NCI-H2171 treated with DMSO at 0.1 percent for 48 hours (cell line): ENCODE data around the gene TRANK1.
"Not testable (repeated sequence)": the region's sequence is repeated elsewhere in the genome, so short reads cannot be mapped to it uniquely, and the experiment has no call there.

ENCODE experiments used
- DNase-seq: peaks from one replicate; lab custom pipeline; 2025; lab: John Stamatoyannopoulos, UW

Gene TRANK1

DNA sequence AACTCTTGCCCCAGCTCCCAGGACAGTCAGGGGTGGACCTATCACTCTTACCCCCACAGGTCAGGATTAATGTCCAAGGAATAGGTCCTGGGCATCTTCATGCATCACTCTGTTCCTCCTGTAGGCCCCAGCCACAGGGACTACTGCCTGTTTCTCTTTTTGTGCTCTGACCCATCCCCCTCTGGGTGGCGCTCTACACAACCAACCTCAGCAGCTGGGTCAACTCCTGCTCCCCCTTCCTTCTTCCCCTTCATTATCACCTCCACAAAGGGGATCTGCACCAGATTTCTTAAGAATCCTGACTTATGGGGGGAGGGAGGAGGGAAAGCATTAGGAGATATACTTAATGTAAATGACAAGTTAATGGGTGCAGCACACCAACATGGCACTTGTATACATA, 12.2 kb upstream of the TRANK1 start:
- DNase-seq, result no peak

DNA sequence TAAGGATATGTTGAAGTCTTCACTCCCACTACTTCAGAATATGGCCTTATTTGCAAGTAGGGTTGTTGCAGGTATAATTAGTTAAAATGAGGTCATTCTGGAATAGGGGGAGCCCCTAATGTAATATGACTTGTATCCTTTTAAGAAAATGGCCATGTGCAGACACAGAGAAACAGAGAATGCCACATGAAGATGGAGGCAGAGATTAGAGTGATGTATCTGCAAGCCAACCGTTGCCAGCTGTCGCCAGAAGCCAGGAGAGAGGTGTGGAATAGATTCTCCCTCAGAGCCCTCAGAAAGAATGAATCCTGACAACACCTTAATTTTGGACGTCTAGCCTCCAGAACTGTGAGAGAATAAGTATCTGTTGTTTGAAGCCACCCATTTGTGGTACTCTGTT, 11.3 kb upstream of the TRANK1 start:
- DNase-seq, result no peak

DNA sequence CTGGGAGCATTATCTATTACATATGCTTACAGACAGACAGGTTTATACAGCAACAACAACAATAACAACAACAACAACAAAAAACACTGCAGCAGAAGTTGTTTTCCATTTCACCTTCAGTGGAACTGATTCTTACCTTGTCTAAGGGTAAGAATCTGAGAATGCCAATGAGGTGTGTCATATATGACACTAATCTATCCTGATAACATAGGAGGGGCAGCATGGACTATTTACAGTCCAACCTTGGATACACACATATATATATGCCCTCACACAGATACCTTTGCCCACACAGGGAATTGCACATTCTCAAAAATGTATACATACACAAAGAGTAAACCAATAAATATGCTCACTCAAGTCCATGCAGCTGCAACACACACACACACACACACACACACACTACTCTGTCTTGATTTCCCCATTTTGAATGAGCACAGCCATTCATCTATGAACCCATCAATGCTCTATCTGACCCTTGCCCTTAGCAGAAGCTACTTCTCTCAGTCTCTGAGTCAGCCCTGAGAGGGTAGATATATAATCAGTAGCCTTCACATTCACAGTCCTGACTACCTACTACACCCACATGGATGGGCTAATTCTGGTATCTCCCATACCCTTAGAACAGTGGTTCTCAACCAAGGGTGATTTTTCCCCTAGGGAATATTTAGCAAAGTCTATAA, 9.7 kb upstream of the TRANK1 start:
- no peak for DNase-seq

DNA sequence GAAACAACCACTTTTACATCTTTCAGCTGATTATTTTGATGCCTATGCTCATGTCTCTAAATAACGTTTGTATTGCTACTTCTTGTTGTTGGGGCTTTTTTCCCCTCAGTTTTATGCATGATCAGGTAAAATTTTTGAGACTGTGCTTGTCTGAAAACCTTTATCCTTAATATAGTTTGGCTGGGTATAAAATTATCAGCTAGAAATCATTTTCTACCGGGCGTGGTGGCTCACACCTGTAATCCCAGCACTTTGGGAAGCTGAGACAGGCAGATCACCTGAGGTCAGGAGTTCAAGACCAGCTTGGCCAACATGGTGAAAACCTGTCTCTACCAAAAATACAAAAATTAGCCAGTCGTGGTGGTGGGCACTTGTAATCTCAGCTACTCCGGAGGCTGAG, 3.0 kb upstream of the TRANK1 start:
- DNase-seq, result not testable (repeated sequence)

DNA sequence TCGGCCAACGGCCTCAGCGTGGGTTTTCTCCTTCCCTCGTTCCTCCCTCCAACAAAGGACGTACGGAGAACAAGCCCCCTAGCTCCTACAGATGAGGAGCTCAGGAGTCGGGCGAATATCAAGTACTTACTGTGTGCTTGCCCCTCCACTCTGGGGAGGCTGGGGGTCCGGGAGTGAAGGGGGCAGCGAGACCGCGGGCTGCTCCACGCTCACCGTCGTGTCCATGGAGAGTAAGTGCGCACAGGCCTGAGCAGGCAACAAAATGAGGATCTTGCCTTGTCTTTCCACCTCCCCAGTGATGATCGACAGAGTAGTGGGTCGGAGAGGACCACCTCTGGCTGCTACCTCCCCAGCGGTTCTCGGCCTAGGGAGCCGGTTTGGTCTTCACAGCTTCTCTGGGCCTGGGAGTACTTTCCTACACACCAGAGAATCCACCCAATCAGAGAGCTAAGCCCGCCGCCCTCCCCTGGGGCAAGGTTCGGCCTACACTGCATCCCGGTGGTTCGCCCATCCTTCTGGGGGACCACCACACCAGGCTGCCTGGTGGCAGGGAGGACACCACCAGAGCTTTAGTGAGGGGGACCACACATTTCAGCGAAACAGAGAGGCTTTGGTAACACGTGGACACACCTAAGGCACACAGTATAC, 603 bp upstream of the TRANK1 start:
- DNase-seq, result no peak

DNA sequence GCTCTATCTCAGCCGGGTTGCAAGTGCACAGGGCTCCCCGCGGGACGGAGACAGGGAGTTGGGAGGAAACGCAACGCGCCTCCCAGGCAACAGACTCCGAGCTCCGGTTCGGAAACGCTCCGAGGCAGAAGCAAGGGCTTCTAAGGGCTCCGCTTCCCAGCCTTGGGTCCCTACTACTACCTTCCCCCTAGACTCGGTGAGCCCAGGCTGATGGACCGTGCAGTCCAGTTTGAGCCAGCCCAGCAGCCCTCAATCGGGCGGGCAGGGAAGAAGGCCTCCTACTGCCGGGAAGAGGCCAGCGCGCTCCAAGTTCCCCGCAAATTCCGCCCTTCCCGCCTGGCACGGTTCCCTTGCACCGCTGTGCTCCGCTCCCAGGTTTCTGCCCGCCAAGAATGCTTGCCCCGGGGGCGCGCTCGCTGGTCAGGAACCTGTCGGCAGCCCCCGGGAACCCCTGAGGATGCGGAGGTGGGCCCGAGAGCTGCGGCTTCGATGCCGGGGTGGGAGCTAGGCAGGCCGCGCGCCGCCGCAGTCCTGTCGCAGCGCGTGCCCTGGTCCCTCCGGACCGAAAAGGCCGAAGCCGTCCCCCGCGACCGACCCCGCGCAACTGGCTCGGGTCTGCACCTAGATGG, 728 bp downstream of the TRANK1 start:
- peak; percentile 10 for DNase-seq

DNA sequence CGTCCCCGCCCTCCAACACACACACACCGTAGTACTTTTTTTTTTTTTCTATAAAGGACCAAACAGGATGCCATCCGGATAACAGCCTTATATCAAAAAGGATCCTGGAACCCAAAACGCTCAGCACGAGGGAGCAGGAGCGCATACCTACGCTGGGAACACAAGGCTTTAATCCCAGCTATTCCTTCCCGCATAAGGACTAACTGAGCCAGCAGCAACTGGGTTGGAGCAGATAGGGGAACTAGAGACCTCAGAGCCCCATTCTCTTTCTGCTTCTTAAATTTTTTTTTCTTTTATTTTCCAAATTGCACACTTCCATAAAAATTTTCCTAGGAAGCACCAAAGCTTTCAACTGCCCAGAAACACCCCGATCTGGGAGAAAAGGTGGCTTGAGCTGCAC, 1.3 kb downstream of the TRANK1 start:
- DNase-seq, result no peak

DNA sequence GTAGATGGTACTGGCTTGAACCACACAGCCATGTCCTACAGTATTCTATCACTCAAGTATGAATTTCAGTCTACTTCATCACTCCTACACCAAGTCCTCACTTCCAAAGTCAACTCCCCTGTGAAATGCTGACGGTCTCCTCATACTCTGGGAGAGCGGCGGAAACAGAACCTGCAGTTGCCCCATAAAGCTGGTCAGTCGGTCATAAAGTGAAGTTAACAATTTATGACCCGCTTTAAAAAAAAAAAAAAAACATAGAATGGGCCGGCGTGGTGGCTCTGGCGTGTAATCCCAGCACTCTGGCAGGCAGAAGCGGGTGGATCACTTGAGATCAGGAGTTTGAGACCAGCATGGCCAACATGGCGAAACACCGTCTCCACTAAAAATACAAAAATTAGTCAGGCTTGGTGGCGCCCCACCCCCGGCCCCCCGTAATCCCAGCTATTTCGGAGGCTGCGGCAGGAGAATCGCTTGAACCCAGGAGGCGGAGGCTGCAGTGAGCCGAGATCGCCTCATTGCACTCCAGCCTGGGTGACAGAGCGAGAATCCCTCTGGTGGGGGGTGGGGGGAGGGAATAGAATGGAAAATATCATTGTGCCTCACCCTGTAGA, 2.1 kb downstream of the TRANK1 start:
- DNase-seq, result no peak

DNA sequence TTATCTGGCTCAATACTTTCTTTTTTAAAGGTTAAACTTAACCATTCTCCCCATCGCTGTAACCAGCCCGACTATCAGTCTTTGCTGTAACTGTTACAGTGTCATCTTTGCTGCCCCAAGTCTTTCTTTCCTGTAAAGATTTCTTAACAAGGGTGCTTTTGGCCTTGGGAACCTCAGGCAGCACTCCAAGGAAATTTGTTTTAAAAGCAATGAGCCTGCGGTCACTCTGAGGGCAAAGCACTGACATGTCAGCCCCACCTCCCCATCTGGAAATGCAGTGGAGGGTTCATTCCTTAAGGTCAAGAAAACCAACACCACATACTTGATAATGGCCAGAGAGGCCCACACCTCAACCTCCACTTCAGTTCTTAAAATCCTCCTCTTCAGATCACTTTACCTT, 3.2 kb downstream of the TRANK1 start:
- no peak for DNase-seq

DNA sequence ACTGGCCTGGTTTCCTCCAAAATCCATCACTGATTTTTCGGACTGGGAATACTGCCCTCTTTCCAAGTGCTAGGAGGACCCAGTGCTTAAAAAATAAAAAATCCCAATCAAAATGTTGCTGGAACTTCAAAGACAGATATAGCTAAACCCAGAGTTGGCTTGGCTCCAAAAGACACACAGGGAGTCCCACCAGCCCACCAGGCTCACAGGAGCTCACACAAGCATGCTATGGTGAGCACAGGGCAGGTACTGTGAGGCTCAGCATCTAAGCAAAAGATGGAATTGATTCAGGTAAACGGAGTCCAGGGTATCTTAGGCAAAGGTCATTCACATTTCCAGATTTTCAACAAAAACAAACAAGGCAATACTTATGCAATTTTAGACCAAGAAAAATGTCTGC, 3.7 kb downstream of the TRANK1 start:
- DNase-seq, result no peak

DNA sequence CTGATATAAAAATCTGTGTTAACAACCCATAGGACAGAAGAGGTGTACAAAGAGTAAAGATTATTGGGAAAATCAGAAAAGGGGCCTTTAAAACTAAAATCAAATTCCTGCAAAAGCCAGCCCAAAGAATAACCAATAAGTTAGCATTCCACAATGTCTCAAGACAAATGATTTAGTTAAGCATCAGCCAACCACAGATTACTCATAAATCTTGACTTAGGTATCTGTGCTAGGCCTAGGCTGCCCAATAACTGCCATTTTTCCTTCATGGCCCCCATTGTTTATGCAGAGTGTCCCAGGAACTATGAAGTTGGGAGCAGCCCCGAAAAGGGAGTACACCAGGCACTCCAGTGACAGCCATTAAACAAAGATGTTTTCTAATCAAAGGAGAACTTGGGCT, 7.4 kb downstream of the TRANK1 start:
- no peak for DNase-seq

DNA sequence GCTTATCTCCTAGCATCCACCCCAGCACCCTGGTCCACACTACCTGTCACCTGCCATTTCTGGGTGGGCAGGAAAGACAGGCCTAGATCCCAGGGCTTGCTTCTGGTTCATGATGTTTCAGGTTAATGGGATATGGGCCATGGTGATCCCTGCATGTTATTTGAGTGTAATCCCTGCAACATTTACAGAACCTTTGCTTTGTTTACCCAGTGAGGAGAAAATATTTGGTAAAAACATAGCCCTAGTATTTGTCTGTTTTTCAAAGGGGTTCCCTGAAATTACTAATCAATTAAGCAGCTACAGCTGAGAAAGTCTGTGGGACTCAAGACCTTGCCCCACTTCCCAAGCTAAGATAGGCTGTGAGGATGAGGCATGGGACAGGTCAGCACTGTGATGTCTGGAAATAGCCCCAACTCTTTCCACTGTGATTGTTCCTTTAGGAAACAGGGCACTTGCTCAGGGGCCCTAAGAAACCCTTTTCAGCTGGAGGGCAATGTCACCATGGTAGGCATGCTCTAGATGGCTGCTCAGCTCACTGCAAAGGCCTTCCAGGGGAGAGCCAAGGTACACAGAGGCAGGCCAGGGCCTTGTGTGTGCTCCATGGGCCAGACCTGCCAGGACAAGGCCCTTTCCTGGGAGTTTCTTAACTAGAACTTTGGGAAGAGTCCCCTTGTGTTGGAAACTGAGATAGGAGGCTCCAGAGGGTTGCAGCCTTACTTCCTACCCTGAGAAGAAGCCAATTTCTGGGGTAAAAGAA, 11.1 kb downstream of the TRANK1 start:
- DNase-seq, result no peak

DNA sequence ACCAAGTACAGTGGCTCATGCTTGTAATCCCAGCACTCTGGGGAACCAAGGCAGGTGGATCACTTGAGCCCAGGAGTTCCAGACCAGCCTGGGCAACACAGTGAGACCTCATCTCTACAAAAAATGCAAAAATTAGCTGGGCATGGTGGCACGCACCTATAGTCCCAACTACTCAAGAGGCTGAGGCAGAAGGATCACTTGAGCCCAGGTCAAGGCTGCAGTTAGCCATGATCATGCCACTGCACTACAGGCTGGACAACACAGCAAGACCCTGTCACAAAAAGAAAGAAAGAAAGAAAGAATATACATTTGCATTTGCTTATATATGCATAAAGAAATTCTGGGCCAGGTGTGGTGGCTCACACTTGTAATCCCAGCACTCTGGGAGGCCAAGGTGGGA, 13.4 kb downstream of the TRANK1 start:
- DNase-seq, result not testable (repeated sequence)

DNA sequence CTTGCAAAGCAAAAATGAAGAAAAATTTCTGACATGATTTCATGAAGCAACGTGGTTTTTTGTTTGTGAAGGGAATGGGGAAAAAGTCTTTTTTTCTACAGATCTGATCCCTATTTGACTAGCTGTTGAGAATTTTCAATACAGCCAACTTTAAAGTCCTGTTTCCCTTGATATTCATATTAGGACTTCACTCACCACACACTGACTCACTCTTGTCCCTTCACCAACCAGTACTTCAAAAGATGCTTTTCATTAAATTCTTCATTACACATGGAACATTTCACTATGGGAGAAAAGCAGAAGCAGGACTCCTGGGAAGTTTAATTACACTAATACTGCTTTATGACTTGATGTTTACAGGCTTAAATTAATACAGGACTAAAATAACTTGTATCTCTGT, 16.6 kb downstream of the TRANK1 start:
- no peak for DNase-seq

DNA sequence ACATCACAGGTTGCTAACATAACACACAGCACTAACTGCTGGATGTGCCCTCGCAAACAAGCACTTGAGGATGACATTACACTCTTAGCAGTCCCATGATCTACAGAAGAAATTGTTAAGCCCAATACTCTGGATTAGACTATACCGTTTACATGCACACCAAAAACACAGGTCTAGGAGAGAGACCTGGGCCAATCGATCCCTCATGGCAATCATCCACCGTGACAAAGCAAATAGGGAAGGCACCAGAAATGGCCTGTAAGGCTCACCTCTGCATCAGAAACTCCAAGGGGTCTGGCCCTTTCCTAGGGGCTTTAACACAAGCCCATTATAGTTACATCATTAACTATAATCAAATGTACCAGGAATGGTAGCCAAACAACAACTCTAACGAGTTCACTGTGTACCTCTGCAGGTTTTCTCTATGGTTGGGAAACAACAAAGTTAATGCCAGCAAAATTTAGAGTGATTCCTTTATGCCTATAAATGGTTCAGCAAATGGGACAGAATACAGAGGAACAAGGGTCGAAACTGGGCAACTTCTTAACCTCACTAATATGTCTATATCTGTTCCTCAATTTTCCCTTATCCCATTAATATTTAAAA, 18.5 kb downstream of the TRANK1 start:
- no peak for DNase-seq

DNA sequence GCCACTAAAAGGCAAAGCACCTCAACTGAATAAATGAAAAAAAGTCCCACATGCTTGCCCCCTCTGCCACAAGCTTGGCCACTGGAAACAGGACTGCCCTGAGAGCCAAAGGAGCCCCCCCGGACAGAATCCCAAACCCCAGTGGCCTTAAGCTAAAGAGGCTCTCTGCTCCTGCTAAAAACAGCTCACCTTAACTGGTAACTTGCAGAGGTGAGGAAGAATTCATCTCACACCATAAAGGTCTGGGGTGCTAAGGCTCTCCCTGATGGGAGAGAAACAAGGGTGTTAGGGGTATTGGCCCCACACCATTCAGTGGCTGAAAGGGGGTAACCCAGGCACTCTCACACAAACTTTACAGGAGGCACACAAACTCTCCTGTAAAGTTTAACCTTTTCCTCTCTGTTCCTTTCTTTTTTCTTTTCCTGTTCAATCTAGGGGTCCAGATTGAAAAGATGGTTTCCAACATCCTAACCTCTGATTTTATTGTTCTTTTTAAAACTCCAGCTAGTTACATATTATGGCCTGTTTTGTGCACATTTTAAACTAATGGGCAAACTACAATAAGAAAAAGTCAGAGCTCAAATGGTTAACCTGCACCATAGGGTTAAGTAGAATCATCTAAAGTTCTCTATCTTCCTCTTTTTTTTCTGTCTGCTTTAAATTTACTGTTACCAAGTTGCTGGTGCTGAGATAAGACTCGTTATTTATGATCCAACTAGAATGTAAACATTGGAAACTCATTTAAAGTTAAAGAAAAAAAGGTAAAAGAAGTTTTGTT, 19.9 kb downstream of the TRANK1 start:
- no peak for DNase-seq

DNA sequence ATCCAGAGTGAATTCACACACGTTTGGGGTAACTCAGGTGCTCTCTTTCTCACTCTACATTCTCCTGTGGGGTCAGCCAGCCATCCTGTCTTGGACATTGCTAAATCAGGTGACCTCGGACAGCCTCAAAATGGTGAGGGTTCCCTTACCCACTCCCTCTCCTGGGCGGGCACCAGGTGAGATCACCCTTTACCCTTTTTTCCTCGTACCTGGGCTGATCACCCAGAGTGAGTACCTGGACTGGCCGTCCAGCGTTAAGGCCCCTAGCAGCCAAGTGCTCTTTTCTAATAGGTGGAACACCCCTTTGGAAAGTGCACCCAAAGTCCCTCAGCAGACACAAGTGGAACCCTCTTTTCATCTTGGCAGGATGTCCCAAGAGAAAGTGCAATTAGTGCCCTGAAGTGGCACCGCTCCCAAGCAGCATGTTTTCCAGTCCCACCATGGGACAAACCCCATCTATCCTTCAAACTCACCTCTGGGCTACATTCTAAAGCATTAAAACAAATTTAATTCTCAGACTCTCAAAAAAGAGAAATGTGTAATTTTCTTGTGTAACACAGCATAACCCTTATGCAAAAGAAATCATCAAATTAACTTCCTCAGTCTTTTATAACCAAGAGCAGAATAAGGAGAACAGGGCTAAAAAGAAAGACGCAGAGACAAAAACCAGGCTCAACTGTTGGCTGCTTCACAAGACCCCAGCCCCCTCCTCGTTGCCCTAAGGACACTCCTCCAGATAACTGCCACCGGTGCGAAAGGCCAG, 20.7 kb downstream of the TRANK1 start:
- DNase-seq, result no peak

DNA sequence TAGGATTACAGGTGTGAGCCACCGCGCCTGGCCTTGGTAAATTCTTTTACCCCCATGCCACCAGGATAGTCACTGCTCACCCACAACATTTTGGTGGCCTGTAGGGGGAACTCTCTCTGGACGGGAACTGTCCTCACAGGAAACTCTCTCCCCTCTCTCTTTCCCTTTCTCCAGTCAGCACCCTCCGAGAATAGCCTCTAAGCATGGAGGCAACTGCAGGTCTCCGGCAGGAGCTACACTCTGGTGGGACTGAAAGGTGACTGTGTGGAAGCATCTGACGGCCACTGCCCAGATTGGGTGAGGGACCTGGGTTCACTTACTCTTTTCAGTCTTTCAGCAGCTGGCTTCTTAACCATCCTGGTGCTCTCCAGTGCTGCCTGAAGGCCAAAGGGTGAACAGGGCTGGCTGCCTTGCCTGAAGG, 21.3 kb downstream of the TRANK1 start:
- no peak for DNase-seq

DNA sequence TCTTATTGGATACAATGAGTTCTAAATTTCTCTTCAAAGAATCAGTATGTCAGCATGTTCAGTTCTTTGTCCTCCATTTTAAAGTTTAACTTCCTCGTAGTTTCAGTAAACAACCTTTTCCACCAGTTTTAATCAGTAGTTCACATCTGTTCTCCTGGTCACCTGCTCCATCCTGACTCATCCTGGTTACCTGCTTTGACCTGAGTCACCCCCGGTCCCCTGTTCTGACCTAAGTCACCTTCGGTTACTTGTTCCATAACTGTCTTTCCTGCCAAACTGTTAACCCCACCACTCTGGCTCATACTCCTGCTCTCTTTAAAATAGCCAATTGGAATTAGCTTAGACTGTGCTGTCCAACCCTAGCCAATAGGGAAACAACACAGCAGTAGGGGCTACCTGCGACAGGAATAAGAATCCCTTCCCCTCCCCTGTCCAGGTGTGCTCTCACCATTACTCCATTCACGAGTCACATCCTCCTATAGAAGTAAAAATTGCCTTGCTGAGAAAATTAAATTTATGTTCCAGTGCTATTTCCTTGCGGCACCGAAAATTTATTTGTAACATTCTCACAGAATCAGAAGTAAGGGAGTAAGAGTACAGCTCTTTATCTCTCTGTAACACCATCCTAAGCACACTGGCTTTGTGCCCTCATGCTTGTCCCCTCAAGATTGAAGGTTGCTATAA, 23.8 kb downstream of the TRANK1 start:
- DNase-seq, result no peak
